HL-60 (cell line): ENCODE data around the gene RHOT2.

Source experiments
- DNase-seq, 2 experiments: peaks; one replicate each; pipeline ENCODE4 v3.0.0-alpha.2; 2010 to 2020; ENCODE audit warnings: low read depth in 1 of 2, low spot score in 1 of 2
- H3K27ac ChIP-seq: fragments of 250-450 bp; sonication (Bioruptor Pico); replicated peaks from 2 replicates; pipeline ENCODE4 v1.5.1; 2020; ENCODE audit warnings: mild to moderate bottlenecking, moderate library complexity
- H3K27me3 ChIP-seq: fragments of 250-450 bp; sonication (Bioruptor Pico); 2 replicates; pipeline ENCODE4 v1.5.1; 2021; ENCODE audit warnings: mild to moderate bottlenecking, moderate library complexity; ENCODE audit not compliant: insufficient read depth, poor library complexity, severe bottlenecking
- H3K4me3 ChIP-seq: replicated peaks from 2 replicates; pipeline ENCODE4 v1.5.1; 2011; ENCODE audit warnings: mild to moderate bottlenecking, control low read depth, low read length; ENCODE audit not compliant: insufficient read depth
- GABPA ChIP-seq: IDR thresholded peaks from 2 replicates; pipeline ENCODE4 v1.6.1; 2012; ENCODE audit warnings: low read depth
- POLR2AphosphoS5 ChIP-seq: IDR thresholded peaks from 2 replicates; pipeline ENCODE4 v1.6.1; 2012; ENCODE audit warnings: low read depth
- SPI1 ChIP-seq: IDR thresholded peaks from 2 replicates; pipeline ENCODE4 v1.6.1; 2012; ENCODE audit warnings: low read depth, mild to moderate bottlenecking, borderline replicate concordance
- TF ChIP-seq, protein P1 (sequence below): IDR thresholded peaks from one replicate; pipeline ENCODE4 v1.5.1; 2011; ENCODE audit warnings: low read length, control low read depth, inconsistent platforms; ENCODE audit not compliant: insufficient read depth
- TF ChIP-seq, protein P2 (sequence below): IDR thresholded peaks from 2 replicates; pipeline ENCODE4 v1.6.1; 2012; ENCODE audit warnings: low read depth; ENCODE audit not compliant: insufficient replicate concordance

Gene RHOT2

DNA sequence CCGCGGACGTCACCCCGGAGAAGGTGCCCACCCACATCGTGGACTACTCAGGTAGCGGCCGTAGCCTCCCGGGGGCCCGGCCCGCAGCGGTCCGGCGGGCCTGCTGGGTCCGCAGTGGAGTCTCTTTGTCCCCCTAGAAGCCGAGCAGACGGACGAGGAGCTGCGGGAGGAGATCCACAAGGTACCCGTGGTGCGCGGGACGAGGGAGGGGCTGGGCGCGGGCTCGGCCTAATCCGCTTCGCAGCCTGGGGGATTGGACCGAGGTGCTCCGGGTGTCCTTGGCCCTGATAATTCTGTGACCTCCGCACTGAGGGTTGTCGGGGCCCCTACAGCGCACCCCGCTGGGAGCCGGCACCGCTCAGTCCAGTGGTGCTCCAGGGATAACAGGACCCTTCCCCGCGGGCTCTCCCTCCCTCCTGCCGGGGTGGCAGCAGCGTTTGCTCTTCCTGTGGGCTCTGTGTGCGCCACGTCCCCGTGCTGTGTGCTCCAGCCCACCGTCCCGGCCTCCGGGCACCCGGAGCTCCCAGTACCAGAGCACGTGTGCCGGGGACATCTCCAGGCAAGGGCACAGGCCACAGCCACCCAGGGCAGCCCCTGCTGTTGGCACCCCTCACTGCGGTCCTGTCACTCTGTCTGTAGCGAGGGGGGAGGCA is 713 bp downstream of the RHOT2 start:
- TF ChIP-seq, protein P1, sequence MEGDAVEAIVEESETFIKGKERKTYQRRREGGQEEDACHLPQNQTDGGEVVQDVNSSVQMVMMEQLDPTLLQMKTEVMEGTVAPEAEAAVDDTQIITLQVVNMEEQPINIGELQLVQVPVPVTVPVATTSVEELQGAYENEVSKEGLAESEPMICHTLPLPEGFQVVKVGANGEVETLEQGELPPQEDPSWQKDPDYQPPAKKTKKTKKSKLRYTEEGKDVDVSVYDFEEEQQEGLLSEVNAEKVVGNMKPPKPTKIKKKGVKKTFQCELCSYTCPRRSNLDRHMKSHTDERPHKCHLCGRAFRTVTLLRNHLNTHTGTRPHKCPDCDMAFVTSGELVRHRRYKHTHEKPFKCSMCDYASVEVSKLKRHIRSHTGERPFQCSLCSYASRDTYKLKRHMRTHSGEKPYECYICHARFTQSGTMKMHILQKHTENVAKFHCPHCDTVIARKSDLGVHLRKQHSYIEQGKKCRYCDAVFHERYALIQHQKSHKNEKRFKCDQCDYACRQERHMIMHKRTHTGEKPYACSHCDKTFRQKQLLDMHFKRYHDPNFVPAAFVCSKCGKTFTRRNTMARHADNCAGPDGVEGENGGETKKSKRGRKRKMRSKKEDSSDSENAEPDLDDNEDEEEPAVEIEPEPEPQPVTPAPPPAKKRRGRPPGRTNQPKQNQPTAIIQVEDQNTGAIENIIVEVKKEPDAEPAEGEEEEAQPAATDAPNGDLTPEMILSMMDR = no peak
- no peak for TF ChIP-seq GABPA
- TF ChIP-seq, protein P2, sequence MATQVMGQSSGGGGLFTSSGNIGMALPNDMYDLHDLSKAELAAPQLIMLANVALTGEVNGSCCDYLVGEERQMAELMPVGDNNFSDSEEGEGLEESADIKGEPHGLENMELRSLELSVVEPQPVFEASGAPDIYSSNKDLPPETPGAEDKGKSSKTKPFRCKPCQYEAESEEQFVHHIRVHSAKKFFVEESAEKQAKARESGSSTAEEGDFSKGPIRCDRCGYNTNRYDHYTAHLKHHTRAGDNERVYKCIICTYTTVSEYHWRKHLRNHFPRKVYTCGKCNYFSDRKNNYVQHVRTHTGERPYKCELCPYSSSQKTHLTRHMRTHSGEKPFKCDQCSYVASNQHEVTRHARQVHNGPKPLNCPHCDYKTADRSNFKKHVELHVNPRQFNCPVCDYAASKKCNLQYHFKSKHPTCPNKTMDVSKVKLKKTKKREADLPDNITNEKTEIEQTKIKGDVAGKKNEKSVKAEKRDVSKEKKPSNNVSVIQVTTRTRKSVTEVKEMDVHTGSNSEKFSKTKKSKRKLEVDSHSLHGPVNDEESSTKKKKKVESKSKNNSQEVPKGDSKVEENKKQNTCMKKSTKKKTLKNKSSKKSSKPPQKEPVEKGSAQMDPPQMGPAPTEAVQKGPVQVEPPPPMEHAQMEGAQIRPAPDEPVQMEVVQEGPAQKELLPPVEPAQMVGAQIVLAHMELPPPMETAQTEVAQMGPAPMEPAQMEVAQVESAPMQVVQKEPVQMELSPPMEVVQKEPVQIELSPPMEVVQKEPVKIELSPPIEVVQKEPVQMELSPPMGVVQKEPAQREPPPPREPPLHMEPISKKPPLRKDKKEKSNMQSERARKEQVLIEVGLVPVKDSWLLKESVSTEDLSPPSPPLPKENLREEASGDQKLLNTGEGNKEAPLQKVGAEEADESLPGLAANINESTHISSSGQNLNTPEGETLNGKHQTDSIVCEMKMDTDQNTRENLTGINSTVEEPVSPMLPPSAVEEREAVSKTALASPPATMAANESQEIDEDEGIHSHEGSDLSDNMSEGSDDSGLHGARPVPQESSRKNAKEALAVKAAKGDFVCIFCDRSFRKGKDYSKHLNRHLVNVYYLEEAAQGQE = no peak
- no peak for TF ChIP-seq SPI1
- no peak for TF ChIP-seq POLR2AphosphoS5
- no peaks in the 10 kb centered on the region for H3K27me3 ChIP-seq
- DNase-seq = no peak
- H3K27ac ChIP-seq = peak overlapping the region; percentile 76
- peak overlapping the region; percentile 97 for H3K4me3 ChIP-seq

DNA sequence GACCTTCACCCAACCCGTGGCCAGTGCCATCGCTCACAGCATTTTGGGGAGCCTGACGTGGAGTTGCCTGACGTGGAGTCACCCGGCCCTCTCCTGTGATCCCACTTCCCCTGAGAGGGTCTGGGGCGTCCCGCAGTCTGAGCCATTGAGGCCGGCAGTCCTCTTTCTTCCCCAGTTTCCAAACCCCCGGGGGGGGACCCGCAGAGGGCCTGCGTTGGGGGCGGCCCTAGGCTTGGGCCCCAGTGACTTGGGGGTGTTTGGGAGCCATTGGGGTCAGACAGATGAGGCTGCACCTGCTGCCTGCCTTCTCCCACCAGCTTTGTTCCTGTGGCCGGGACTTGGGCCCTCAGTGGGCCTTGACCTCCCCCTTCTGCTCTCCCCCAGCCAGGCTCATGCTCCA is 1.7 kb downstream of the RHOT2 start:
- no peak for TF ChIP-seq POLR2AphosphoS5
- no peak overlapping the region for H3K27ac ChIP-seq
- DNase-seq = no peak
- no peak overlapping the region; the same call in 1 of the 2 replicates for H3K4me3 ChIP-seq
- no peaks in the 10 kb centered on the region for H3K27me3 ChIP-seq

DNA sequence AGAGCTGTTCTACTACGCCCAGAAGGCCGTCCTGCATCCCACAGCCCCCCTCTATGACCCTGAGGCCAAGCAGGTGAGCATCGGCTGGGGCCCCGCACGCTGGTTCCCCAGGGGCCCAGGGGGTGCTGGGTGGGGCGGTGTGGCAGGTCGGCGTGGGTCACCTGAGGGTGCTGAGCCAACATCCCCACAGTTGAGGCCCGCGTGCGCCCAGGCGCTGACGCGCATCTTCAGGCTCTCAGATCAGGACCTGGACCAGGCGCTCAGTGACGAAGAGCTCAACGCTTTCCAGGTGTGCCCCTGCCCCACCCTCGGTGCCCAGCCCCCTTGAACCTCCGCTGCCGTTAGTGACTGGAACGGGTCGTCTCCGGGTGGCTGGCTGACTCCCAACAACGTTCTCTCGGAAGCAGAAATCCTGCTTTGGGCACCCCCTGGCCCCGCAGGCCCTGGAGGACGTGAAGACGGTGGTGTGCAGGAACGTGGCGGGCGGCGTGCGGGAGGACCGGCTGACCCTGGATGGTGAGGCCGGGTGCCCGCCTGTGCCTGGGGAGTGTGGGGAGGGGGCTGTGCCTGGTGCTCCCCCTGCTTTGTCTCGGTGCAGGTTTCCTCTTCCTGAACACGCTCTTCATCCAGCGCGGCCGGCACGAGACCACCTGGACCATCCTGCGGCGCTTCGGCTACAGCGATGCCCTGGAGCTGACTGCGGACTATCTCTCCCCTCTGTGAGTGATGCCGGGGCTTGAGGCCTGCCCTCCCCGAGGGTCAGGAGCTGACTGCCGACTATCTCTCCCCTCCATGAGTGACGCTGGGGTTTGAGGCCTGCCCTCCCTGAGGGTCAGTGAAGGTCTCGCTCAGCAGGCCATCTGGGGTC is 2.8 kb downstream of the RHOT2 start:
- H3K27me3 ChIP-seq = no peaks in the 10 kb centered on the region
- H3K4me3 ChIP-seq = no peak overlapping the region
- no peak for DNase-seq
- no peak overlapping the region for H3K27ac ChIP-seq
- TF ChIP-seq, protein P1 = no peak
- TF ChIP-seq GABPA (no peak), POLR2AphosphoS5 (no peak), SPI1 (no peak)
- TF ChIP-seq, protein P2 = no peak

DNA sequence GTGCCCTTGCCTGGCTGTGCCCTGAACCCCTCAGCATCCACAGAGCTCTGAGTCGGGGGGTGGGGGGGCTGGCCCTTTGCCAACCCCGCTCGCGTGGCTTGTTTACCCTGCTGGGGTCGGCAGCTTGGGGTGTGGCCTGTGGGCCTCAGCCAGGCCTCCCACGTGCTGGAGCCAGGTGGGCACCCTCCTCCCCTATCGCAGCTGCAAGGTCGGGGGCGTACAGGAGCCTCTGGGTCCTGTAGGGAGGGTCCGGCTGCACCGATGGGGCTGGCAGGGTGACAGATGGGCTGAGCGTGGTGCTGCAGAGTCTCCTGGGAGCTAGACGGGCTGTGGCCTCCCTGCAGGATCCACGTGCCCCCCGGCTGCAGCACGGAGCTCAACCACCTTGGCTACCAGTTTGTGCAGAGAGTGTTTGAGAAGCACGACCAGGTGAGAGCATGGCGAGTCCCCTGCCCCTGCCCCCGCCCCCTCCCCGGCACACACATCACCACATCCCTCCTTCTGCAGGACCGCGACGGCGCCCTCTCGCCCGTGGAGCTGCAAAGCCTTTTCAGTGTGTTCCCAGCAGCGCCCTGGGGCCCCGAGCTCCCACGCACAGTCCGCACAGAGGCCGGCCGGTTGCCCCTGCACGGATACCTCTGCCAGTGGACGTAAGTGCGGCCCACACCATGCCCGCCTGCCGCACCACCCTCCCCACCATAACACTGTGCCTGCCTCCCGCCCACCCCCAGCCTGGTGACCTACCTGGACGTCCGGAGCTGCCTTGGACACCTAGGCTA is 3.6 kb downstream of the RHOT2 start:
- TF ChIP-seq, protein P2 = no peak
- no peak for TF ChIP-seq SPI1
- TF ChIP-seq POLR2AphosphoS5 = no peak
- TF ChIP-seq GABPA = no peak
- TF ChIP-seq, protein P1 = no peak
- DNase-seq = no peak
- Histone ChIP-seq H3K4me3 (no peak overlapping the region), H3K27me3 (no peaks in the 10 kb centered on the region), H3K27ac (no peak overlapping the region)
